Tibial nerve (tissue), 4 donors: Measurements from ENCODE around the gene ZNF263. TPM values are rescaled to one million over a fixed set of nuclear protein-coding genes. Genes with fewer than 3 reads are reported as not detected.
A peak's percentile ranks its signal among the peaks of the same experiment; 100 is the strongest.

Source experiments
- DNase-seq, 2 donors: peaks; one replicate each; pipeline ENCODE4 v3.0.0-alpha.2; 2019; ENCODE audit warnings: low spot score in 2 of 2
- H3K27ac ChIP-seq, 4 donors: fragments of 200-600 bp; sonication (generic) in 3 of 4; one replicate each; pipeline ENCODE4 v1.5.1; 2017 to 2019; ENCODE audit warnings: mild to moderate bottlenecking in 1 of 4
- H3K27me3 ChIP-seq, 2 donors: fragments of 200-600 bp; sonication (generic) in 1 of 2; one replicate each; pipeline versions ENCODE4 v1.5.1 to v1.6.0; 2017 to 2019
- H3K36me3 ChIP-seq, 3 donors: fragments of 200-600 bp; sonication (generic); one replicate each; pipeline ENCODE4 v1.5.1; 2018 to 2019
- H3K4me1 ChIP-seq, 4 donors: fragments of 200-600 bp; sonication (generic) in 3 of 4; one replicate each; pipeline ENCODE4 v1.5.1; 2017 to 2019
- H3K4me3 ChIP-seq, 4 donors: fragments of 200-600 bp; sonication (generic) in 3 of 4; one replicate each; pipeline ENCODE4 v1.5.1; 2017 to 2019; ENCODE audit warnings: mild to moderate bottlenecking in 1 of 4, moderate library complexity in 1 of 4
- H3K9me3 ChIP-seq, 4 donors: fragments of 200-600 bp; sonication (generic) in 3 of 4; one replicate each; pipeline ENCODE4 v1.5.1; 2017 to 2019
- CTCF ChIP-seq, 5 experiments: fragments of 200-600 bp in 3 of 5; fragments of 450-650 bp in 2 of 5; sonication (generic) in 3 of 5; IDR thresholded peaks; one replicate each; pipeline ENCODE4 v1.5.1; 2016 to 2019; ENCODE audit warnings: antibody characterized with exemption in 5 of 5, mild to moderate bottlenecking in 3 of 5, moderate library complexity in 2 of 5
- EP300 ChIP-seq, 2 donors: sonication (generic); formaldehyde crosslinking; IDR thresholded peaks; one replicate each; pipeline ENCODE4 v1.6.1; 2017; ENCODE audit warnings: antibody characterized with exemption in 2 of 2, mild to moderate bottlenecking in 1 of 2
- POLR2A ChIP-seq, 2 donors: fragments of 450-650 bp; IDR thresholded peaks; one replicate each; pipeline ENCODE4 v1.6.1; 2017; ENCODE audit warnings: antibody characterized with exemption in 2 of 2, mild to moderate bottlenecking in 2 of 2, moderate library complexity in 2 of 2
- WGBS, 2 donors: methylation state at CpG; one replicate each; pipeline ENCODE4 v1.1.5; 2018; 5-methylcytosine and 5-hydroxymethylcytosine counted together
- total RNA-seq, 4 donors: library from RNA; depleted of rRNA; stranded (reverse); fragments of >200 nt; gene quantifications; one replicate each; pipeline ENCODE4 v1.1.0, GENCODE V29; 2016

ZNF263 gene
- total RNA-seq, 4 donors from 2014 or later: 37.3 to 66.0 (median 55.5) TPM

DNA sequence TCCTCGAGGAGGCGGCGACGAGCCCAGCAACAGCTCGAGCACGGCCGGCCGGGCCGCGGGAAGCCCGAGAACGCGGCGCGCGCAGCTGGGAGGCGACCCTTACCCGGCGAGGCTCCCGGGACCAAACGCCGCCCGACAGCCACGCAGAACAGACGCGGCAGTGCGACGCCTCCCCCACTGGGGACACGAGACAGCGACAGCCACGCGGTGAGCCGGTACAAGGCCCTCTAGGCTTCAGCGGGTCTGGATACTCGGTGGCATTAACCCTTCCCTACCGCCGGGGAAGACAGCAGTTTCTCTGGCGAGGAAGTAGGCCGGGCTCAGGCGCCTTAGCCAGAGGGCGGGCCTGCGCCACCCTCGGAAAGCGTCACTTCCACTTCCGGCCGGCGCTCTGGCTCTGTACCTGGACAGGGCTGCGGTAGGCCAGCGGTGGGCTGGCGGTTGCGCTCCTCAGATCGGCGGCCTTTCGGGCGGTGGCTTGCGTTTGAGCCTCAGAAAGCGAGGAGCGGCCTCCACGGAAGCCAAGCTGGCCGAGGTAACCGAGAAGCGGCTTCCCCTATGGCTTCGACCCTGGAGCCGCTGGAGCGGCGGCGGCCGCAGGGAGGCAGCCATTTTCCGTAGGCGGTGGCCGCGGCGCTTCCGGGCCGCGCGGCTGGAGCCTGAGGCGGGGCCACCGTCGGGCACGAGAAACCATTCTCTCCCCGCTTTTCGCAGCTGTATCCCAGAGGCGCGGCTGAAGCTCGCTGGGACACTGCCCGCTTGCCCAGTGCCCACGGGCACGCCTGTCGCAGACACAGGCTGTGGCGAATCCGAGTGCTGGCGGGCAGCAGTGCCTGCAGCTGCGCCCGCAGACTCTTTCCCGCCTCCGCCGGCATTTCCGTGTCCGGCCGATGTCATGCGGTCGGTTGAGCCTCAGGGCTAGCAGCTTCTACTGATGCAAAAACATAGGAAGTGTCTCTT lies 22.1 kb downstream of the ZNF263 start, which contains the start of the genes TIGD7 and ZNF75A:
Gene TIGD7 (minus strand): TSS at position 322 of the 960 bp plus-strand sequence. CDS start 4,816 bp downstream, outside the sequence.
Gene ZNF75A (plus strand): TSS at position 389 of the 960 bp plus-strand sequence. CDS start 2,932 bp downstream, outside the sequence.
- peaks cover 0 to 88% (median 33%) of the 10 kb centered on the region in 4 donors for H3K9me3 ChIP-seq

DNA sequence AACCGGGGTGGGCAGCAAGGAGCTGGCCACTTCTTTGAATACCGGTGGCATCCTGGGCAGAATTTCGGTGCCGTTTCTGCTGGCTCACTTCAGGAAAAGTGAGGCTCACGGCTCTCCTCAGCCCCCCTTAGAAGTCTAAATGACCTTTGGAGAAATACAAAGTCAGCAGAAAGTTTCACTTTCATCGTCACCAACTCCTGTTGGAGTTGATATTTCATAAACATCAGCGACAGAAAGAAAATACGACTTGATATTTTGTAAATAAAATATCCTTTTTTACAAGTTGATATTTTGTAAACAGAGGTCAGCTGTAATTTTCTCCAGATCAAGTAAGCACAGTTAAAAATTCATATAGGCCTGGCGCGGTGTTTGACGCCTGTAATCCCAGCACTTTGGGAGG lies 22.8 kb downstream of the ZNF263 start:
- no peak for TF ChIP-seq POLR2A (IDR thresholded peaks at IDR 0.05)
- TF ChIP-seq CTCF (IDR thresholded peaks at IDR 0.05): no peak
- TF ChIP-seq EP300 (IDR thresholded peaks at IDR 0.05): no peak
- peak overlapping the region; percentile 57 to 88 (median 87) for H3K27ac ChIP-seq
- no peak for DNase-seq
- peak overlapping the region; percentile 65 to 85 (median 76) for H3K4me3 ChIP-seq
- 63 to 65% methylated on average over 11 of the region's 11 CpGs for WGBS, 2 donors
- peaks cover 8 to 74% (median 13%) of the 10 kb centered on the region in 3 donors for H3K36me3 ChIP-seq
- no peaks in the 10 kb centered on the region for H3K27me3 ChIP-seq
- peaks cover 0 to 88% (median 33%) of the 10 kb centered on the region in 4 donors for H3K9me3 ChIP-seq
- peaks cover 0 to 24% (median 13%) of the 10 kb centered on the region in 4 donors for H3K4me1 ChIP-seq

More for the DNA sequence above, 22.1 kb downstream of the ZNF263 start, which contains the start of the genes TIGD7 and ZNF75A:
- peak; percentile 40 to 95 for TF ChIP-seq EP300 (IDR thresholded peaks at IDR 0.05)
- peak; percentile 8 to 59 (median 23) for TF ChIP-seq CTCF (IDR thresholded peaks at IDR 0.05)
- peak; percentile 74 to 77 for TF ChIP-seq POLR2A (IDR thresholded peaks at IDR 0.05)
- H3K27me3 ChIP-seq: no peaks in the 10 kb centered on the region
- H3K27ac ChIP-seq: peak within 1 kb of the TSS; percentile 57 to 88 (median 87)
- H3K36me3 ChIP-seq: peaks cover 8 to 74% (median 13%) of the 10 kb centered on the region in 3 donors
- WGBS, 2 donors: 1 to 4% methylated on average over 34 to 40 of the region's 103 CpGs
- H3K4me1 ChIP-seq: peaks cover 0 to 24% (median 13%) of the 10 kb centered on the region in 4 donors
- peak; percentile 56 to 62 for DNase-seq
- H3K4me3 ChIP-seq: peak within 1 kb of the TSS; percentile 65 to 85 (median 76)

DNA sequence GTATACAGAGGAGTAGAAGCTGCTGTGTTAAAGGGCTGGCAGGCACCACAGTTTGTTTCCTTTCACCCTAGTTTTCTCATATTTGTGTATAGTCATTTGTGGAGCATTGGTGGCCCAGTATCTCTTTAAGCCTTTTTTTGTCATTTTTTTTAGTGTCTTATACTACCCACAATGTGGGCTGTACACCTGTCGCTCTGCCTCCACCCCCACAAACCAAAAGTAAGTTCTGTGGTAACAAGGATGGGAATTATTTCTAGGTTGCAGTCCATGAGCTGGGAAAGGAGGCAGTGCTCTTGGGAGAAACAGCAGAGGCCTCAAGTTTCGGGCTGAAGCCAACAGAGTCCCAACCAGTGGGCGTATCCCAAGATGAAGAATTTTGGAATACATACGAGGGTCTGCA lies 28.2 kb downstream of the ZNF263 start:
- 93 to 94% methylated on average over 4 of the region's 4 CpGs for WGBS, 2 donors
- Histone ChIP-seq H3K36me3 (peaks cover 15 to 99% (median 38%) of the 10 kb centered on the region in 3 donors), H3K4me1 (peaks cover 0 to 8% (median 4%) of the 10 kb centered on the region in 4 donors), H3K27ac (no peak overlapping the region), H3K9me3 (peaks cover 0 to 100% (median 49%) of the 10 kb centered on the region in 4 donors), H3K4me3 (no peak overlapping the region), H3K27me3 (no peaks in the 10 kb centered on the region)
- no peak for DNase-seq
- TF ChIP-seq EP300 (IDR thresholded peaks at IDR 0.05) (no peak), CTCF (IDR thresholded peaks at IDR 0.05) (no peak), POLR2A (IDR thresholded peaks at IDR 0.05) (no peak)

DNA sequence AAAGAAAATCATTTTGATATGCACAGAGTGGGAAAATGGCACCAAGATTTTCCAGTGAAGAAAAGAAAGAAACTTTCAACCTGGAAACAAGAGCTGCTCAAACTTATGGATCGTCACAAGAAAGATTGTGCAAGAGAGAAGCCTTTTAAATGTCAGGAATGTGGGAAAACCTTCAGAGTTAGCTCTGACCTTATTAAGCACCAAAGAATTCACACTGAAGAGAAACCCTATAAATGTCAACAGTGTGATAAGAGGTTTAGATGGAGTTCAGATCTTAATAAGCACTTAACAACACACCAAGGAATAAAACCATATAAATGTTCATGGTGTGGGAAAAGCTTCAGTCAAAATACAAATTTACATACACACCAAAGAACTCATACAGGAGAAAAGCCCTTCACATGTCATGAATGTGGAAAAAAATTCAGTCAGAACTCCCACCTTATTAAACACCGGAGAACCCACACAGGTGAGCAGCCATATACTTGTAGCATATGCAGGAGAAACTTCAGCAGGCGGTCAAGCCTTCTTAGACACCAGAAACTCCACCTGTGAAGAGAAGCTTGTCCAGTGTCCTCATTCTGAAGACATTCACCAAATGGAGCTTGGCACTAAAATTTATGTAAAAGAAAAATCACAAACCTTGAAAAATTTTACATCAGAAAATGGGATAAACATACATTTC lies 34.2 kb downstream of the ZNF263 start:
- 93 to 98% methylated on average over 3 of the region's 3 CpGs for WGBS, 2 donors
- H3K27ac ChIP-seq: no peak overlapping the region
- no peaks in the 10 kb centered on the region for H3K27me3 ChIP-seq
- no peaks in the 10 kb centered on the region for H3K4me1 ChIP-seq
- H3K9me3 ChIP-seq: peaks cover 7 to 100% (median 57%) of the 10 kb centered on the region in 4 donors
- peaks cover 11 to 82% (median 43%) of the 10 kb centered on the region in 3 donors for H3K36me3 ChIP-seq
- H3K4me3 ChIP-seq: no peak overlapping the region
- DNase-seq: no peak
- TF ChIP-seq EP300 (IDR thresholded peaks at IDR 0.05) (no peak), CTCF (IDR thresholded peaks at IDR 0.05) (no peak), POLR2A (IDR thresholded peaks at IDR 0.05) (no peak)
